Liver (tissue), 3 donors: Measurements from ENCODE around the gene USP47.

ENCODE experiments used
- EGR1 ChIP-seq, 2 donors: IDR thresholded peaks; 2 replicates each; pipeline ENCODE4 v1.6.1; 2016 to 2018; ENCODE audit warnings: antibody characterized with exemption in 2 of 2, low read depth in 2 of 2
- FOXA1 ChIP-seq: IDR thresholded peaks from 2 replicates; pipeline ENCODE4 v1.6.1; 2016; ENCODE audit warnings: antibody characterized with exemption
- GABPA ChIP-seq, 2 donors: IDR thresholded peaks in 1 of 2; conservative IDR thresholded peaks in 1 of 2; 2 replicates each; pipeline ENCODE4 v1.6.1; 2016; ENCODE audit warnings: antibody characterized with exemption in 2 of 2, mild to moderate bottlenecking in 1 of 2, moderate library complexity in 1 of 2
- JUND ChIP-seq, 2 donors: IDR thresholded peaks; 2 replicates each; pipeline ENCODE4 v1.6.1; 2016; ENCODE audit warnings: antibody characterized with exemption in 2 of 2
- TAF1 ChIP-seq: conservative IDR thresholded peaks from 2 replicates; pipeline ENCODE4 v1.6.1; 2016; ENCODE audit warnings: antibody characterized with exemption, mild to moderate bottlenecking
- YY1 ChIP-seq: IDR thresholded peaks from 2 replicates; pipeline ENCODE4 v1.6.1; 2016; ENCODE audit warnings: antibody characterized with exemption, mild to moderate bottlenecking
- TF ChIP-seq, protein P1 (sequence below): fragments of 150-350 bp; IDR thresholded peaks from 2 replicates; pipeline ENCODE4 v1.5.1; 2017; ENCODE audit warnings: improper control_type of control experiment, low read depth, low read length; ENCODE audit not compliant: missing input control
- TF ChIP-seq, protein P2 (sequence below): IDR thresholded peaks from 2 replicates; pipeline ENCODE4 v1.6.1; 2016; ENCODE audit warnings: antibody characterized with exemption
- TF ChIP-seq, protein P3 (sequence below): IDR thresholded peaks from 2 replicates; pipeline ENCODE4 v1.6.1; 2016; ENCODE audit warnings: antibody characterized with exemption
- TF ChIP-seq, protein P4 (sequence below): IDR thresholded peaks from 2 replicates; pipeline ENCODE4 v1.6.1; 2016; ENCODE audit warnings: antibody characterized with exemption, mild to moderate bottlenecking
- donor health status: healthy.
- donor health status: healthy.

DNA sequence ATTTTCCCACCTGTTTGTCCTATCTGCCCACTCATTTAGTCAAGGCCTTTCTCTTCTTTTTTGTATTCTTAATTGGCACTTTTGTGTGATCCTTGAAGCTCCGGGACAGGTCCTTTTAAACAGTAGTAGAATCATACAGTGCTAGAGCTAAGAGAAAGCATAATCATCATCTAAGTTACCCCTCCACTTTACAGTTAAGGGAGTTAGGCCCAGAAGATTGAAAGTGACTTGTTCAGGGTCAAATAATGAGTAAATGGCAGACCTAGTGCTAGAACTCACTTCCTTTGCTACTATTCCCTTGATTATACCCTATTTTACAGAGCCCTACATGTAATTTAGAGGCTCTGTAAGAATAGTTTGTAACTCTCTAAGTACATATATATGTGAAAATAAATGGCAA lies 2.5 kb downstream of the USP47 start:
- TF ChIP-seq JUND (IDR thresholded peaks at IDR 0.05) (no peak), GABPA (IDR thresholded peaks at IDR 0.05 in 1 of 2, conservative IDR thresholded peaks at IDR 0.05 in 1 of 2) (no peak), YY1 (no peak), EGR1 (IDR thresholded peaks at IDR 0.05; ENCODE audit: low read depth in 2 of 2) (no peak), FOXA1 (no peak), TAF1 (no peak)
- TF ChIP-seq, protein P1, sequence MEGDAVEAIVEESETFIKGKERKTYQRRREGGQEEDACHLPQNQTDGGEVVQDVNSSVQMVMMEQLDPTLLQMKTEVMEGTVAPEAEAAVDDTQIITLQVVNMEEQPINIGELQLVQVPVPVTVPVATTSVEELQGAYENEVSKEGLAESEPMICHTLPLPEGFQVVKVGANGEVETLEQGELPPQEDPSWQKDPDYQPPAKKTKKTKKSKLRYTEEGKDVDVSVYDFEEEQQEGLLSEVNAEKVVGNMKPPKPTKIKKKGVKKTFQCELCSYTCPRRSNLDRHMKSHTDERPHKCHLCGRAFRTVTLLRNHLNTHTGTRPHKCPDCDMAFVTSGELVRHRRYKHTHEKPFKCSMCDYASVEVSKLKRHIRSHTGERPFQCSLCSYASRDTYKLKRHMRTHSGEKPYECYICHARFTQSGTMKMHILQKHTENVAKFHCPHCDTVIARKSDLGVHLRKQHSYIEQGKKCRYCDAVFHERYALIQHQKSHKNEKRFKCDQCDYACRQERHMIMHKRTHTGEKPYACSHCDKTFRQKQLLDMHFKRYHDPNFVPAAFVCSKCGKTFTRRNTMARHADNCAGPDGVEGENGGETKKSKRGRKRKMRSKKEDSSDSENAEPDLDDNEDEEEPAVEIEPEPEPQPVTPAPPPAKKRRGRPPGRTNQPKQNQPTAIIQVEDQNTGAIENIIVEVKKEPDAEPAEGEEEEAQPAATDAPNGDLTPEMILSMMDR, result no peak
- TF ChIP-seq, protein P2, sequence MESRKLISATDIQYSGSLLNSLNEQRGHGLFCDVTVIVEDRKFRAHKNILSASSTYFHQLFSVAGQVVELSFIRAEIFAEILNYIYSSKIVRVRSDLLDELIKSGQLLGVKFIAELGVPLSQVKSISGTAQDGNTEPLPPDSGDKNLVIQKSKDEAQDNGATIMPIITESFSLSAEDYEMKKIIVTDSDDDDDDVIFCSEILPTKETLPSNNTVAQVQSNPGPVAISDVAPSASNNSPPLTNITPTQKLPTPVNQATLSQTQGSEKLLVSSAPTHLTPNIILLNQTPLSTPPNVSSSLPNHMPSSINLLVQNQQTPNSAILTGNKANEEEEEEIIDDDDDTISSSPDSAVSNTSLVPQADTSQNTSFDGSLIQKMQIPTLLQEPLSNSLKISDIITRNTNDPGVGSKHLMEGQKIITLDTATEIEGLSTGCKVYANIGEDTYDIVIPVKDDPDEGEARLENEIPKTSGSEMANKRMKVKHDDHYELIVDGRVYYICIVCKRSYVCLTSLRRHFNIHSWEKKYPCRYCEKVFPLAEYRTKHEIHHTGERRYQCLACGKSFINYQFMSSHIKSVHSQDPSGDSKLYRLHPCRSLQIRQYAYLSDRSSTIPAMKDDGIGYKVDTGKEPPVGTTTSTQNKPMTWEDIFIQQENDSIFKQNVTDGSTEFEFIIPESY, result no peak
- TF ChIP-seq, protein P3, sequence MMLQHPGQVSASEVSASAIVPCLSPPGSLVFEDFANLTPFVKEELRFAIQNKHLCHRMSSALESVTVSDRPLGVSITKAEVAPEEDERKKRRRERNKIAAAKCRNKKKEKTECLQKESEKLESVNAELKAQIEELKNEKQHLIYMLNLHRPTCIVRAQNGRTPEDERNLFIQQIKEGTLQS, result no peak
- TF ChIP-seq, protein P4, sequence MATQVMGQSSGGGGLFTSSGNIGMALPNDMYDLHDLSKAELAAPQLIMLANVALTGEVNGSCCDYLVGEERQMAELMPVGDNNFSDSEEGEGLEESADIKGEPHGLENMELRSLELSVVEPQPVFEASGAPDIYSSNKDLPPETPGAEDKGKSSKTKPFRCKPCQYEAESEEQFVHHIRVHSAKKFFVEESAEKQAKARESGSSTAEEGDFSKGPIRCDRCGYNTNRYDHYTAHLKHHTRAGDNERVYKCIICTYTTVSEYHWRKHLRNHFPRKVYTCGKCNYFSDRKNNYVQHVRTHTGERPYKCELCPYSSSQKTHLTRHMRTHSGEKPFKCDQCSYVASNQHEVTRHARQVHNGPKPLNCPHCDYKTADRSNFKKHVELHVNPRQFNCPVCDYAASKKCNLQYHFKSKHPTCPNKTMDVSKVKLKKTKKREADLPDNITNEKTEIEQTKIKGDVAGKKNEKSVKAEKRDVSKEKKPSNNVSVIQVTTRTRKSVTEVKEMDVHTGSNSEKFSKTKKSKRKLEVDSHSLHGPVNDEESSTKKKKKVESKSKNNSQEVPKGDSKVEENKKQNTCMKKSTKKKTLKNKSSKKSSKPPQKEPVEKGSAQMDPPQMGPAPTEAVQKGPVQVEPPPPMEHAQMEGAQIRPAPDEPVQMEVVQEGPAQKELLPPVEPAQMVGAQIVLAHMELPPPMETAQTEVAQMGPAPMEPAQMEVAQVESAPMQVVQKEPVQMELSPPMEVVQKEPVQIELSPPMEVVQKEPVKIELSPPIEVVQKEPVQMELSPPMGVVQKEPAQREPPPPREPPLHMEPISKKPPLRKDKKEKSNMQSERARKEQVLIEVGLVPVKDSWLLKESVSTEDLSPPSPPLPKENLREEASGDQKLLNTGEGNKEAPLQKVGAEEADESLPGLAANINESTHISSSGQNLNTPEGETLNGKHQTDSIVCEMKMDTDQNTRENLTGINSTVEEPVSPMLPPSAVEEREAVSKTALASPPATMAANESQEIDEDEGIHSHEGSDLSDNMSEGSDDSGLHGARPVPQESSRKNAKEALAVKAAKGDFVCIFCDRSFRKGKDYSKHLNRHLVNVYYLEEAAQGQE, result no peak
